UCSD-AML1 (cell line): ENCODE data around the gene HOXB5.

Source experiments
- DNase-seq: peaks from one replicate; lab custom pipeline; 2025; ENCODE audit not compliant: unreplicated experiment; lab: John Stamatoyannopoulos, UW

Gene HOXB5

GRCh38 chr17:48550502-48551213 lies 42.9 kb downstream of the HOXB5 start:
- no peak for DNase-seq

DNA sequence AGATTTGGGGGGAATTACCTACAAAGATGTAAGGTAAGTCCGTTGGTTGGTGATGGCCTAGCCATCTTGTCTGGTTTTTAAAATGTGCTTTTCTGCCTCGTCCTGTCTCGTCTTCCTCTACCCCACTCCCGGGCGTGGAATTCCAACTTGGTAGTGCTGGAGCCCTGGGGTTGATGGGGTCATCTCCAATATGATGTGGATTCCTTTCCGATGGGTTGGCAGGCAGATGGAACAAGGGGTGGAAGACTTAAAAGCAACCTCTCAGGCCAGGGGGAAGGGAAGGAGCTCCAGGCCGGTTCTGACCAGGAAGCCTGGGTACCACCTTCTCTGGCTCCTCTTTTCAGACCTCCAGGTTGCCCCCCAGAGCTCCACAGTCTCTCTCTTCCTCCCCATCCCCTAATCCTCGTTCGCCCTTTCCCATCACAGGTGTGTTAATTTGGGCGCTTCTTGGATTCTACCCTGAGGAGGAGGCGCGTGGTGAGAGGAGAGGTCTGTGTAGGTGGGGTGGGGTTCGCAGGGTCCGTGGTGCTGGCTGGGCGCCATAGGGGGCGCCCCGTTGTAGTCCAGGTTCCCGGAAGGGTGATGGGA lies 43.6 kb downstream of the HOXB5 start:
- no peak for DNase-seq

DNA sequence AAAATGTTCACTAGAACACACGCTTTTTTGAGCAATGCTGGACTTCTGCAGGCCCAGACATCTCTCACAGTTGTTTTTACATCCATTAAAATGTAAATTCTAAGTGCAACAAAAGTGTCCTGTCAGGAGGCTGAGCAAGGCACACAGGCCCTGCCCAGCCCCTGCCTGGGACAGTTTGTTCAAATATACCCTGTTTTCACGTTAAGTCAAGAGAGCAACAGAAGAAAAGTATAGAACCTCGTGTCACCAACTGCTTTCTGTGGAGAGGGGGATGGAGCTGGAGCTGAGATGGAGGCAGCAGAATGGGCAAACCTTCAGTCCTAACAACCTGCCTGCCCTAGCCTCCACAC lies 44.3 kb downstream of the HOXB5 start:
- DNase-seq: no peak

DNA sequence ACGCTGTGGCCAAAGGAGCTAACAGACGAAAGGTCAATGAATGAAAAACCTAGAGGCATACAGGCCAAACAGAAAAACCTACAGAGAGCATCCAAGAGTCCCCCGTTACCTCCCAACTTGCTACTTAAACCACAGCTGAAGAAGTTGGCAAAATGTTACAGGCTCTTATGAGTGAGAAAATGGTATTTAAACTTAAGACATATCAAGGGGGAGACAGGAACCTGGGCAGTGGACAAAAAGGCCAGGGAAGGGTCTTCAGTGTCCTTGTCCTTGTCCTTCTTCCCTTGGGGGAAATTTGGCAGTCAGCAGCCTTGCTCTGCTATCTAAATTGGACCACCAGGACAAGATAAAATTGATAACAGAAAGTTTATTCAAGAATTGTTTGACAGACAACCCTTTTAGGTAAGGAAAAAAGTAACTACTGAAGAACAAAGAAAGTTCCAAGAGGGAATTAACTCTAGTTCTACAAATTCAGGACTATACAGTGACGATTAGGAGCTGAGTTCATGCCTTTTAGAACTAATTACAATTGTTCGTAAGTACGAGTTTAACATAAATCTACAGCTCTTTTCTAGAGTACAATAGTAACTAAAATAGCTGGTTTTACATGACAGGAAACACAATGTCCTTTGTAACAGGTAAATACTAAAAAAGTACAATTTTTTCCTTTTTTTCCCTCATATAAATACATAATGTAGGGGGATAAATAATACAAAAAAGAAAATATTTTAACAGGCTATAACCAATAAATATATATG lies 44.9 kb downstream of the HOXB5 start:
- DNase-seq: no peak

GRCh38 chr17:48547808-48548522 lies 45.6 kb downstream of the HOXB5 start:
- no peak for DNase-seq

DNA sequence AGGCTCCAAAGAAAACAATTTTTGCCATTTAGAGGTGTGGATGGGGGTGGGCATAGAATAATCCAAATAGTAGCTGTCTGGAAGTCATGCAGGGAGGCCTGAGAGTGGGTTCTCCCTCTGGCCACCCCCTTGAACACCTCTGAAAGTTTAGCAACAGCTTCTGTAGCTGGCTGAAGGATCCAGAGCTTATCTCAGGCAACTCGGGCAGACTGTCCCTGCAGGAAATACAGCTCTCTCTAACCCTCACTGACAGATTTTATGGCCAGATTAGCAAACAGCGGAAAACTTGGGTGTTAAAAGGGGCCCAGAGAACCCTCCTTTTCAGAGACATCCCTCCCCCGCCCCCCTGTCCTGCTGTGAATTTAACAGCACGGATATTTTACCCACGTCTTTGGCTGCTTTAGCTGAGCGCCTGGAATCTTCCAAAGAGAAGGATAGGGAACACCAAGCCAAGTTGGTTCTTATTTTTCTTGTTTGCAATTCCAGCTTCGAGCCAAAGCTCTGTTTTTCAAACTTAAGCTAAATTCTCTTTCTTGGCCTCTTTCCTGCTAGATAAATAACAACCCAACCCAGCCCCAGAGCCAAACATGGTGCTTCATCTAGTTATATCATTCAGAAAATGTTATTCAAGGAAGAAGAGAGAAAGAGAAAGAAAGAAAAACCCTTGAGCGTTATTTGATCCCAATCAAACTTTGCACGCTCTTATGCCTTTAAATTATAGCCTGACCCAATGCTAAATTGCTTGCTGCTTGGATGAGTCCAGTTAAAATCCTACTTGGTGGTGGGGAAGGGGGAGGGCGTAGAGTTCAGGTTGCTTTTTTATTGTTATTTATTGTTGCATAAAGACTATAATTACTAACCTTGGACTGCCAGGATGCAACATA lies 46.4 kb downstream of the HOXB5 start:
- DNase-seq: peak; percentile 46

DNA sequence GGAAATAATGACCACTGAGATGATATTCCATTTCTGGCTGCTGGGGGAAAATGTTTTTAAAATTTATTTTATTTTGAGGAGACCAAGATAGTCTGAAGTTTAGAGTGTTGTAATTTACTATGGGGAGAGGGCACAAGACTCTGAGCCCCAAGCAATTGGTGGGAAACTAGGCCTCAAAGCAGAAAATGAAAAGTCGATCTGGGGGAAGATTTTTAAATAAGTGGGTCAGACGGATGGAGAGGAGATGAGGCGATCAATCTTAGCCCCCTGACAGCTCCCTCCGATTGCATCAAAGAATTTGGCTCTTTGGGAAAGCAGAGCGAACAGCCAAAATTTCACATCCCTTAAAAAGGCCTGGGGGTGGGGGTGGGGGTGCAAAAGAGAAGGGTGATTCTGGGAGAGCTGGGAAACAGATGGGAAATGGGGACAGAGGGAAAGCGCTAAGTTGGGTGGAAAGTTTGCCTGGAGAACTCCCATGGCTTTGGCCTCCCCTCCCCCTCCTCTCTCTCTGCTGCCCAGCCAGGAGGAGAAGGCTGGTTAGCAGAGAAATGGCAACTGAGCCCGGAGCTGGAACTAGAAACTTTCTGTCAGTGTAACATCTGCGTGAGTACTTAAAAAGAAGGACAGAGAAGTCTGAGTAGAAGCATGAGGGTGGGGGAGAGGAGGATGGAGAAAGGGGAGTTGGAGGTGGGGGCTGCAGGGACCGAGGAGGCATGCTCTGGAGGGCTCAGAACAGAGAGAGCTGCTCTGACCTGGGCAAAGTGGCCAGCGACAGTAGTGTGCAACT lies 47.2 kb downstream of the HOXB5 start:
- no peak for DNase-seq

DNA sequence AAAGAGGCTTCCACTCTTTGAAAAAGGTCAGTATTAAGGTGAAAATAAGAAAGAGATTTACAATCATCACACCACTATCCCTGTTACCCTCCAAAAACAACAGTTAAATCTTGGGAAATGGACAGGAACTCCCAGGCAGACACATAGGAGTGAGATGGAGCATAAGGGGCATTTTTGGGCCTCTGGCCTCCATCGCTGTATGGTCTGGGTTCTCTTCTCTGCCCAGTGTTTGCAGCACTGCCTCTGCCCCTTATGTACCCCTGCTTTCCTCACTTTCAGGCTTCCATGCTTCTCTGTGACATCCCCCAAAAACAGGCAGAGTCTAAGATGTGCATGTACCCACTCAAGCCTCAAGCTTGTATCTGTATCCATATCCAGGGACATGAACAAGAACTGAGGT lies 48.0 kb downstream of the HOXB5 start:
- DNase-seq: no peak

DNA sequence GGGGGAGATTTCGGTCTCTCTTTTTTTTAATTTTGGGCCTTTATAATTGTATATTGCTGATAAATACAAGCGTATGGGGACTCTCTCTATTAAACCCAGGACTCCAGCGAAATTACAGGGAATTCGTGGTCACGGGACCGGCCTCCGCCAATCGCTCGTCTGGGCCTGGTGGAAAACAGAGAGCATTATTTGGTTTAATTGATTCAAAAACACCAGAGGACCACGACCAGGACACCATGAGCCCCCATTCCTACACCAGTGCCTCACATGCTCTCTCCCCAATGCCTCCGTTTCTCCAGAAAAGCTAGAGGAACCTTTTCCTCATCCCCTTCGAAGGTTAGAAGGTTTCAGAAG lies 48.6 kb downstream of the HOXB5 start, which contains the start of gene HOXB2:
TSS of gene HOXB2 (minus strand) at position 88 of the 354 bp plus-strand sequence. CDS start 198 bp downstream, outside the sequence.
- DNase-seq: peak; percentile 39

DNA sequence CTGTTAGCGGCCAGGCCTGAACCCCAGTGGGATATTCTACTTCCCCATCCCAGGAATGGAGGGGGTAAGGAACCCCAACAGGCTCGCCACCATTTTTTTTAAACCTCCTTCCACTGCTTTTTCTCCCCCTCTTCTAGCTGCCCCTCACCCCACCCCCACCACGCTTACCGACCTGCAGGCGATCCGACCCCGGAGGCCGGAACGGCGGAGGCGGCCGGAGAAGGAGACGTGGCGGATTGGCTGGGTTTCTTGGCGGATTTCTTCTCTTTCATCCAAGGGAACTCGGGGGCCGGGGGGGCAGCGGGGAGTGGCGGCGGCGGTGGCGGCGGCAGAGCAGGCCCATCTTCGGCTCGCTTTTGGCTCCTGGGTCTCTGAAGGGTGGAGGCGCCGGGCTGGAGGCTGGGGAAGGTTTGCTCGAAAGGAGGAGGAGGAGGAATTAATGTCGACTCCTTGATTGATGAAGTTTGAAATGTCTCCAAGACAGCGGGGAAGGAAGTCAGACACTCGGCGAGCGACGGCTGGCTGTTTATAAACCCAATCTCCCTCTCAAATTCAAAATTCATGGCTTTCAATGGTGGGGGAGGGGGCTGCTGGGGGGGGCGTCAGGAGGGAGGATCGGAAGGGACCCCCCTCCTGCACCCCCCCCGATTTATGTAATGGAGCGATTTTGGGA lies 49.1 kb downstream of the HOXB5 start:
- DNase-seq: peak; percentile 64

- DNase-seq: no peak
Observed at GRCh38 chr17:48543854-48544348, 49.7 kb downstream of the HOXB5 start.

DNA sequence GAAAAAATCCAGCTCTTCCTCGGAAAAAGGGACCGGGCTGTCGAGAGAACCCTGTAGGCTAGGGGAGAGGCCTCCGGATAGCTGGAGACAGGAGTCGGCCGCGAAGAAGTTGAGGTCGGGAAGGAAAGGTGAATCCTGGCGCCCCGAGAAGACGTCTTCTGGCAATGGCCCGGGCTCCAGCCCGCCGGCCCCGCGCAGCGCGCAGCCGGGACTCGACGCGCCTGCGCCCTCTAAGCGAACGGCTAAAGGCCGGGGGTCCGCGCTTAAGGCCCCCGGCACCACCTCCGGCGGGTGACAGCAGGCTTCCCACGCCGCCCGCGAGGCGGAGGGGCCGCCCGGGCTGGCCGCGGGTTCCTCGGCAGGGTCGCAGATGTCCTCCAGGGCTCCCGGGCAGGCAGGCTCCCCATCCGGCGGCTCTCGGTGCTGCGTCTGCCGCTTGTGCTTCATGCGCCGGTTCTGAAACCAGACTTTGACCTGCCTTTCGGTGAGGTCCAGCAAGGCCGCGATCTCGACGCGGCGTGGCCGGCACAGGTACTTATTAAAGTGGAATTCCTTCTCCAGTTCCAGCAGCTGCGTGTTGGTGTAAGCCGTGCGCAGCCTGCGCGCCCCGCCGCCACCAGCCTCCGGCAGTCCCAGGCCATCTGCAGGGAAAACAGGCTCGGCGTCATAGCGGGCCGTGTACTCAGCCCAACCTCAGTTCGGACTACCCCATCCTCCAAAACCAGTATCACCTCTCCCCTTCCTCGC lies 50.3 kb downstream of the HOXB5 start:
- DNase-seq: peak; percentile 56

GRCh38 chr17:48542698-48543106 lies 50.9 kb downstream of the HOXB5 start:
- DNase-seq: no peak

DNA sequence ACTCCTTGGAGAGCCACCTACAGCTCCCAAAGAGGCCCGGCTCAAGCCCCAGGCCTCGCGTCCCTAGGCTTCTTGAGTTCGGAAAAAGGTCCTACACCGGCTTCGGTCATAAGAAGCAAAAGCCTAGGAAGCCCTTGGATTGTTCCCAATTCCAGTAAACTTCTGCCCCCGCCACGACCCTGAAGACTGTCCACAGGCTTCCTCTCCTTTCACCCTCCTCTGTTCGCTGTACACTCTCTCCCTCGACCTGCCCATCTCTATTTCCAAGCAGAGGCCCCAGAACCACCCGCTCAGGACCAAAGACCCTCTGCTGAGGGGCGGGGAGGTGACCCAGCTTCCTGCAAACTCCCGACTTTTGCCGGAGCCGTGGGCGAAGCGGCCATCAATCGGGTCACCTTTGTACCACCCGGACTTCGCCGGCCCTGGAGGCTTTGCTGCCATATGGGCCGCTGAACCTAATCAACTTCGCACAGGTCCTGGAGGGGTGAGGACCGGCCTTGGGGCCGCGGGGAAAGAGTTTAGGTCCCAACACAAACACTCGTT lies 51.4 kb downstream of the HOXB5 start:
- peak; percentile 50 for DNase-seq

DNA sequence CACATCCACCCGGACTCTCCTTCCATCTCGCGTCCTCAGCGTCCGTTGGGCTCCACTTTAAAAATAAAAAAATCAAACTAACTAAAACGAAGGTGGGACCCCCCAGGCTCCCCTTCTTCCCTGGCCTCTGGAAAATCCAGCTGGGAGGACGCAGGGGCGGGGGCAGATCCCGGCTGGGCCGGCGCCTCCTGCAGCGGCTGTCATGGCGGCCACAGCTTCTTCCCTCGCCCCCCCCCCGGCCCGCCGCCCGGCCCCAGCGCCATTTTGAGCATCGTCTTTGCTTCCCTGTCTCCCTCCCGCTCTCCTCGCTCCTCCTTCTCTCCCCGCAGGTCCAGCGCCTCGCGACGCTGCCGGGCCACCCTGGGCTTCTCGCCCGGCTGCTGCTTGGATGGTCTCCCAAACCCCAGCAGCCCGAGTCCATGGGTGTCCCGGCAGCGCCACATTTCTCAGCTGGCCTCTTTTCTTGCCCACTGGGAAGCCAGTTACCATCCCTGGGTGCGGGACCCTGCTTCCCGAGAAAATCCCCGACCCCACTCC lies 51.9 kb downstream of the HOXB5 start:
- peak; percentile 50 for DNase-seq
